NCI-H1105 (cell line): Measurements from ENCODE around the gene TMEM203.
A peak's percentile ranks its signal among the peaks of the same experiment; 100 is the strongest.

Experiments used
- DNase-seq: peaks from one replicate; lab custom pipeline; 2025; lab: John Stamatoyannopoulos, UW

TMEM203 gene

GRCh38 chr9:137218212-137218753, 12.8 kb upstream of the TMEM203 start:
- no peak for DNase-seq

- DNase-seq: peak; percentile 65
Measured at GRCh38 chr9:137217276-137218211, 12.1 kb upstream of the TMEM203 start.

- no peak for DNase-seq
Measured at GRCh38 chr9:137216188-137216965, 10.9 kb upstream of the TMEM203 start.

DNA sequence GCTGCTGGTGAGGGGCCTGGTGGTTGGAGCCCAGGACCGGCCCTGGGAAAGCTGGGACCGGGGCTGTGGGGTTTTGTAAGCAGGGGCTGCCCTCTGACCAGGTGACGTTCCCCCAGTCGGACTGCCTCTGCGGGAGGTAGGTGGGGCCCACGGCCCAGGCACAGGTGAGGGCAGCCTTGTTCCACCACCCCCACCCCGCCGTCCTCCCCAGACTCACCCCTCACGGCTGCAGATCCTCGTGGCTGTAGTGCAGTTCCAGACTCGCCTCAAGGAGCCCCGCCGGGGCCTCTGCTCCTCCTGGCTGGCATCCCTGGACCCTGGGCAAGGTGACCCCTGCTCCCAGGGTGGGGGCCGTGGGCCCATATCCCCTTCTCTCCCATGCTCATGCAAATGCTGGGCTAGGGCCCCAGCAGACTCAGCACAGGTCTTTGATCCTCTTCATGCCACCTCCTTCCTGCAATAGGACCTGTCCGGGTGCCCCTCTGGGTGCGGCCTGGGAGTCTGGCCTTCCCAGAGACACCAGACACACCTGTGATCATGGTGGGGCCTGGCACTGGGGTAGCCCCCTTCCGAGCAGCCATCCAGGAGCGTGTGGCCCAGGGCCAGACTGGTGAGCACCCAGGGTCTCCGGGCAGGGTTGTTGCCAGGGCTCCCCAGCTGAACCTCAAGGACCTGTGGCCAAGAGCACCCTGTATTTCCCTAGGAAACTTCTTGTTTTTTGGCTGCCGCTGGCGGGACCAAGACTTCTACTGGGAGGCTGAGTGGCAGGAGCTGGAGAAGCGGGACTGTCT, 9.9 kb upstream of the TMEM203 start:
- no peak for DNase-seq

DNA sequence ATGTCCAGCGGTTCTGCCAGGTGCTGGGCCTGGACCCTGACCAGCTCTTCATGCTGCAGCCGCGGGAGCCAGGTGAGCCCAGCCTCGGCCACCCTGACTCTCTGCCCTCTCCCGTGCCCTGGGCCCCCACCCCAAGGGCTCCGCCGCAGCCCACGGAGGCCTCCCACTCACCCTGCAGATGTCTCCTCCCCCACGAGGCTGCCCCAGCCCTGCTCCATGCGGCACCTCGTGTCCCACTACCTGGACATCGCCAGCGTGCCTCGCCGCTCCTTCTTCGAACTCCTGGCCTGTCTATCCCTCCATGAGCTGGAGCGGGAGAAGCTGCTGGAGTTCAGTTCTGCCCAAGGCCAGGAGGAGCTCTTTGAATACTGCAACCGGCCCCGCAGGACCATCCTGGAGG, 9.2 kb upstream of the TMEM203 start:
- DNase-seq: no peak

DNA sequence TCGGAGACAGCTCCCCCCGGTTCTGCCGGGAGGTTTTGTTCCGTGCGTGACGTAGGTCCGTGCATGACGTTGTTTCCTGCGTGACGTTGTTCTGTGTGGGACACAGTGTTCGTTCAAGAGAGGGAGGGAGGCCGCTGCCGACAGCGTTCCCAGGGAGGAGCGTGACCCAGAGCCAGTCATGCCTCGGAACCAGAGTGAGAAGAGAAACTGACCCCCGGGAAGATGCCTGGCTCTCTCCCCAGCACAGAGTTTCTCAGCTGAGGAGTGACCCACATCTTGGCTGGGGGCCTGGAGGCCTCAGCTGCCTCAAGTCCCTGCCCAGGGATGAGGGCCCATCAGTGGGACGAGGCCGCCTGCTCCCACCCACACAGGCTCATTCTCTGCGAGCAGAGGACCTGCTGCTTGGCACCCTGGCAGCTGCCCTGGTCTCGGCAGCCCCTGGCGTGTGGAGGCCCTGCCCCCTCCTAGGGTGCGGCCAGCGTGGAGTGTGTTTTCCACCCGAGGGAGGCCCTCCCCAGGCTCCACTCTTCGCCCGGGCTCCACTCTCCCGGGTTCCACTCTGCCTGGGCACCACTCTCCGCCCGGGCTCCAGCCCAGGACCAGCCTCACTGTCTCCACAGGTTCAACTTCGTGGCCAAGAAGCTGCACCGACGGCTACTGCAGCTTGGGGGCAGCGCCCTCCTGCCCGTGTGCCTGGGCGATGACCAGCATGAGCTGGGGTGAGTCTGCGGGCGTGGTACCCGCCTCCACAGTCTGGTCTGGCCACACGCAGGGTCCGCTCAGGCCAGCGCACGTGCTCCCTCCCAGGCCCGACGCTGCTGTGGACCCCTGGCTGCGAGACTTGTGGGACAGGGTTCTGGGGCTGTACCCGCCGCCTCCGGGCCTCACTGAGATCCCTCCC, 8.0 kb upstream of the TMEM203 start:
- peak; percentile 17 for DNase-seq

- DNase-seq: no peak
Measured at GRCh38 chr9:137212520-137212919, 7.1 kb upstream of the TMEM203 start.

GRCh38 chr9:137211532-137211931, 6.1 kb upstream of the TMEM203 start:
- DNase-seq: no peak

GRCh38 chr9:137206602-137207001, 1.2 kb upstream of the TMEM203 start:
- no peak for DNase-seq

DNA sequence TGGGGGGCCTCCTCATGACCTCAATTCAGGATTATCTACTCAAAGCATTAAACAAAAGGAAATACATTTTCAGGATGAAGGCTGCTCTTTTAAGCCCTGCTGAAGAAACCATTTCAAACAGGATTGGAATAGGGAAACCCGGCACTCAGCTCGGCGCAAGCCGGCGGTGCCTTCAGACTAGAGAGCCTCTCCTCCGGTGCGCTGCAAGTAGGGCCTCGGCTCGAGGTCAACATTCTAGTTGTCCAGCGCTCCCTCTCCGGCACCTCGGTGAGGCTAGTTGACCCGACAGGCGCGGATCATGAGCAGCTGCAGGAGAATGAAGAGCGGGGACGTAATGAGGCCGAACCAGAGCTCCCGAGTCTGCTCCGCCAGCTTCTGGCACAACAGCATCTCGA, 720 bp downstream of the TMEM203 start:
- DNase-seq: no peak

DNA sequence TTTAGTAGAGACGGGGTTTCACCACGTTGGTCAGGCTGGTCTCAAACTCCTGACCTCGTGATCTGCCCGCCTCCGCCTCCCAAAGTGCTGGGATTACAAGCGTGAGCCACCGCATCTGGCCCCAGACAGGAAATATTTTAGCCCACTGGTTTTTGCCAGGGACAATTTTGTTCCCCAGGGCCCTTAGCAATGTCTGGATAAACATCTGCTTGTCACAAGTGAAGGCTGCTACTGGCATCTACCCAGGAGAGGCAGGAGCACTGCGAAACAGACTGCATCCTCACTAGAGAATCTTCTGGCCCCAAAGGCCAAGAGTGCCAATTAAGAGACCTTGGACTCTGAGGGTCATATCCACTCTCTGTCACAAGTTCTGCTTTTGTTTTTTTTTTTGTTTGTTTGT, 2.5 kb downstream of the TMEM203 start:
- no peak for DNase-seq

GRCh38 chr9:137201205-137201868, 4.1 kb downstream of the TMEM203 start:
- no peak for DNase-seq

- DNase-seq: peak; percentile 98
Measured at GRCh38 chr9:137200311-137201204, 4.9 kb downstream of the TMEM203 start, which contains the start of gene TPRN. Gene TPRN, minus strand, starts transcription at chr9:137200741. Its CDS starts 30 bp downstream, at chr9:137200711.

GRCh38 chr9:137199411-137200121, 5.9 kb downstream of the TMEM203 start:
- no peak for DNase-seq

DNA sequence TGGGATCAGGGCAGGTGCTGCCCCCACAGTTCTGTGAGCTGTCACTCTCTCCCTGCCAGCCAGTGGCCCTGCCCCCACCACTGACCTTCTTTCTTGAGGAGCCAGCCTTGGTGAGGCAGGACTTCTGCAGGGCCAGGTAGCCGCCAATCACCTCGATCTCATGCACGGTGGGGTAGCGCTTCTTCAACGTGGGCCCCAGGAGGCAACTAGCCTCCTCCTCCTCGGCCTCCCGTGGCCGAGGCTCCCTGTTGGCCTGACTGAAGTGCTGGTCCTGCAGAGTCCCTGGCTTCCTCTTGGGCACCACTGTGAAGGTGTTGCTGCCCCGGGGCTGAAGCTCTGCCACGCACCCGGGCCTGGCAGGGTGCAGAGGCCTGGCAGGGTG, 6.6 kb downstream of the TMEM203 start:
- no peak for DNase-seq

GRCh38 chr9:137198051-137198901, 7.2 kb downstream of the TMEM203 start:
- DNase-seq: no peak

DNA sequence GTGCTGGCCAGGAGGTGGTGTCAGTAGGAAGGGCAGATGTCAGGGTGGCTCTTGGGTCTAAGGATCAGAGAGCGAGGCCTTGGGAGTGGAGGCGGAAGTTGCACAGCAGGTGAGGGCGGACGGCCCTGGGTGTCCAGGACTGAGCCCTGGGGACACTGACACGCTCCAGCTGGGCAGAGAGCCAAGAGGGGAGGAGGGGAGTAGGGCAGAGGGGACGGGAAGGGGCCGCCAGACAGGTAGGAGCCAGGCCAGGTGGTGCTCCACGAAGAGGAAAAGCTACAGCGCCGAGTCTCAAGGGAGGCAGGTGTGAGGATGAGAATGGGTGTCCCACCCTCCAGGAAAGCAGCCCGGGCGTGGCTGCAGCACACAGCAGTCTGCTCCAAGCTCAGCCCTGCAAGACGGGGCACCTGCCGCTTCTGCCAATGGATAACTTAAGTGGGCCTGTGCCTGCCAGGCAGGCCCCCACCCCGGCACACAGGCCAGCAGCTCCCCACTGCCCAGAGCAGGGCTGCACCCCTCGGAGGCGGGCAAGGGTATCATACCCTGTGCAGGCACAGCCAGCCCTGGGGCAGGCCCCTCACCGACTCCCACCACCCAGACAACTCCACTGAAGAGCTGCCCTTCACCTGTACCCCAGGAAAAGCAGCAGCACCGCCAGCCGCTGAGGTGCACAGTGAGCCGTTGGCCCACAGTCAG, 9.8 kb downstream of the TMEM203 start:
- peak; percentile 96 for DNase-seq
